ENCODE data around the gene CHKB.
"Not testable (repeated sequence)": the region's sequence is repeated elsewhere in the genome, so short reads cannot be mapped to it uniquely, and the experiment has no call there.

CHKB gene

GRCh38 chr22:50582493-50583293 lies at the start of gene CHKB:
TSS of gene CHKB (minus strand) at chr22:50582849. CDS start at chr22:50582781, 68 bp downstream.
- peak; percentile 92 for DNase-seq (ENCODE audit: low spot score)

- DNase-seq (ENCODE audit: low spot score) = no peak
These were observed 47.7 kb upstream of the CHKB start for GRCh38 chr22:50630376-50630775.

- no peak for DNase-seq (ENCODE audit: low spot score)
These were observed 46.0 kb upstream of the CHKB start for GRCh38 chr22:50628543-50629134.

GRCh38 chr22:50627642-50628542 lies 45.2 kb upstream of the CHKB start, which contains the start of gene ARSA:
TSS of gene ARSA (minus strand) at chr22:50628152. CDS start at chr22:50627779, 373 bp downstream.
- peak; percentile 83 for DNase-seq (ENCODE audit: low spot score)

GRCh38 chr22:50626850-50627641 lies 44.4 kb upstream of the CHKB start:
- DNase-seq (ENCODE audit: low spot score) = no peak

- DNase-seq (ENCODE audit: low spot score) = no peak
These were observed 43.7 kb upstream of the CHKB start for GRCh38 chr22:50626314-50626849.

GRCh38 chr22:50625568-50626313 lies 43.1 kb upstream of the CHKB start:
- DNase-seq (ENCODE audit: low spot score) = no peak

GRCh38 chr22:50625131-50625567 lies 42.5 kb upstream of the CHKB start:
- no peak for DNase-seq (ENCODE audit: low spot score)

- DNase-seq (ENCODE audit: low spot score) = no peak
These were observed 41.9 kb upstream of the CHKB start for GRCh38 chr22:50624347-50625130.

GRCh38 chr22:50622723-50623327 lies 40.2 kb upstream of the CHKB start:
- DNase-seq (ENCODE audit: low spot score) = no peak

GRCh38 chr22:50621948-50622722 lies 39.5 kb upstream of the CHKB start:
- DNase-seq (ENCODE audit: low spot score) = no peak

GRCh38 chr22:50621356-50621880 lies 38.8 kb upstream of the CHKB start:
- DNase-seq (ENCODE audit: low spot score) = no peak

GRCh38 chr22:50620593-50621355 lies 38.1 kb upstream of the CHKB start:
- DNase-seq (ENCODE audit: low spot score) = no peak

- not testable (repeated sequence) for DNase-seq (ENCODE audit: low spot score)
These were observed 31.6 kb upstream of the CHKB start for GRCh38 chr22:50614296-50614695.

- no peak for DNase-seq (ENCODE audit: low spot score)
These were observed 30.8 kb upstream of the CHKB start for GRCh38 chr22:50613291-50613981.

- DNase-seq (ENCODE audit: low spot score) = no peak
These were observed 30.0 kb upstream of the CHKB start for GRCh38 chr22:50612528-50613221.

All from hematopoietic multipotent progenitor cell treated with erythropoietin and hydrocortisone succinate and interleukin-3 and kit ligand, for 17 days (in vitro differentiated cells).